SW 1271 (cell line): Measurements from ENCODE around the gene TUBA4B.
A peak's percentile ranks its signal among the peaks of the same experiment; 100 is the strongest.
"Not testable (repeated sequence)": the region's sequence is repeated elsewhere in the genome, so short reads cannot be mapped to it uniquely, and the experiment has no call there.

Experiments
- DNase-seq, 2 experiments: peaks; one replicate each; lab custom pipeline; 2025; lab: John Stamatoyannopoulos, UW

TUBA4B gene

GRCh38 chr2:219291910-219292490 is 39.0 kb downstream of the TUBA4B start:
- no peak for DNase-seq

- DNase-seq = no peak
Measured at GRCh38 chr2:219292616-219293015, 39.6 kb downstream of the TUBA4B start.

- no peak for DNase-seq
Measured at GRCh38 chr2:219293736-219294231, 40.7 kb downstream of the TUBA4B start.

GRCh38 chr2:219294356-219295351 is 41.6 kb downstream of the TUBA4B start:
- DNase-seq = peak; percentile 39 to 69

GRCh38 chr2:219296142-219296541 is 43.1 kb downstream of the TUBA4B start:
- no peak for DNase-seq

GRCh38 chr2:219296631-219297391 is 43.8 kb downstream of the TUBA4B start:
- DNase-seq = no peak

- no peak for DNase-seq
Measured at GRCh38 chr2:219297766-219298456, 44.9 kb downstream of the TUBA4B start.

GRCh38 chr2:219298759-219299371 is 45.8 kb downstream of the TUBA4B start:
- peak; percentile 17 to 44 for DNase-seq

GRCh38 chr2:219299372-219299760 is 46.3 kb downstream of the TUBA4B start:
- no peak for DNase-seq

- no peak for DNase-seq
Measured at GRCh38 chr2:219300022-219300421, 47.0 kb downstream of the TUBA4B start.

- DNase-seq = no peak
Measured at GRCh38 chr2:219302412-219302968, 49.4 kb downstream of the TUBA4B start.

GRCh38 chr2:219304223-219304622 is 51.2 kb downstream of the TUBA4B start:
- no peak for DNase-seq

GRCh38 chr2:219306047-219306446 is 53.0 kb downstream of the TUBA4B start:
- no peak for DNase-seq

GRCh38 chr2:219308142-219309101 is 55.4 kb downstream of the TUBA4B start:
- DNase-seq = peak in 1 of 2 experiments; percentile 5

- no peak for DNase-seq
Measured at GRCh38 chr2:219309278-219309677, 56.2 kb downstream of the TUBA4B start, which contains the start of gene PTPRN. TSS of gene PTPRN (minus strand) at chr2:219309401. CDS start at chr2:219309332, 69 bp downstream.

- DNase-seq = not testable (repeated sequence)
Measured at GRCh38 chr2:219312683-219313263, 59.7 kb downstream of the TUBA4B start.

- DNase-seq = no peak
Measured at GRCh38 chr2:219314804-219315468, 61.9 kb downstream of the TUBA4B start.
